GM12878 (cell line): Measurements from ENCODE around the gene CD276. TPM values are rescaled to one million over a fixed set of nuclear protein-coding genes. Genes with fewer than 3 reads are reported as not detected.

ENCODE experiments used
- ATAC-seq: fragments of 200-7000 bp; cut with Tn5 transposase; 3 replicates; pipeline ENCODE4 v1.9.1; 2020; ENCODE audit warnings: mild to moderate bottlenecking, moderate library complexity
- BruUV-seq: library from RNA; stranded (reverse); fragments of 400-500 nt; replicated peaks from 2 replicates; lab custom pipeline; 2021; lab: Mats Ljungman, UMichigan
- CTCF ChIA-PET: fragments of 300-600 bp; sonication (Branson Sonifier 250); formaldehyde crosslinking; extraction: SDS; loops from one replicate; lab custom pipeline; 2021; ENCODE audit warnings: inconsistent platforms; lab: Yijun Ruan, JAX
- POLR2A ChIA-PET: fragments of 350-600 bp; formaldehyde crosslinking; extraction: SDS; loops from one replicate; lab custom pipeline; 2021; ENCODE audit warnings: inconsistent platforms; lab: Charles Lee
- RAD21 ChIA-PET: fragments of 300-600 bp; sonication (Branson Sonifier 250); formaldehyde crosslinking; loops from one replicate; lab custom pipeline; 2023; ENCODE audit warnings: antibody characterized with exemption; ENCODE audit not compliant: unreplicated experiment; lab: Charles Lee
- SMC1A ChIA-PET: fragments of 300-600 bp; sonication (Branson Sonifier 250); formaldehyde crosslinking; loops from one replicate; lab custom pipeline; 2023; ENCODE audit not compliant: unreplicated experiment, uncharacterized antibody; lab: Charles Lee
- DNase-seq: peaks from one replicate; pipeline ENCODE4 v3.0.0-alpha.2; 2011; ENCODE audit warnings: low read depth, low spot score
- FAIRE-seq: peaks from 3 replicates; lab custom pipeline; 2011; peaks lifted over from hg19 to GRCh38; lab: Jason Lieb, UNC
- H2AFZ ChIP-seq: 2 replicates; pipeline ENCODE4 v1.6.0; 2011; ENCODE audit warnings: low read depth, low read length, control low read depth; ENCODE audit not compliant: control insufficient read depth
- H3K27ac ChIP-seq: 2 replicates; pipeline ENCODE4 v1.5.1; 2011; ENCODE audit warnings: control low read depth; ENCODE audit not compliant: control insufficient read depth, insufficient read depth
- H3K27me3 ChIP-seq, 2 experiments: replicated peaks in 1 of 2; 2 replicates each; pipeline versions ENCODE4 v1.6.0 to v1.6.1; 2011; ENCODE audit warnings: low read length in 1 of 2; ENCODE audit not compliant: control insufficient read depth in 2 of 2, insufficient read depth in 2 of 2
- H3K36me3 ChIP-seq, 2 experiments: 2 replicates each; pipeline ENCODE4 v1.5.1; 2011; ENCODE audit warnings: low read length in 1 of 2; ENCODE audit not compliant: control insufficient read depth in 2 of 2, insufficient read depth in 2 of 2
- H3K4me1 ChIP-seq: 2 replicates; pipeline ENCODE4 v1.6.1; 2011; ENCODE audit warnings: mild to moderate bottlenecking, low read length, moderate library complexity, mixed read lengths; ENCODE audit not compliant: control insufficient read depth, insufficient read depth
- H3K4me2 ChIP-seq: 2 replicates; pipeline ENCODE4 v1.6.0; 2011; ENCODE audit warnings: control low read depth; ENCODE audit not compliant: control insufficient read depth, insufficient read depth
- H3K4me3 ChIP-seq: fragments of 200-600 bp; sonication (generic); 2 replicates; pipeline ENCODE4 v1.5.1; 2016
- H3K79me2 ChIP-seq: 2 replicates; pipeline ENCODE4 v1.6.0; 2011; ENCODE audit warnings: low read length; ENCODE audit not compliant: control insufficient read depth, insufficient read depth
- H3K9ac ChIP-seq: 2 replicates; pipeline ENCODE4 v1.8.0; 2011; ENCODE audit warnings: low read length, control low read depth, mixed read lengths; ENCODE audit not compliant: control insufficient read depth, insufficient read depth
- H3K9me3 ChIP-seq: replicated peaks from 3 replicates; pipeline ENCODE4 v1.5.1; 2011; ENCODE audit warnings: mild to moderate bottlenecking, low read length; ENCODE audit not compliant: control insufficient read depth, insufficient read depth
- H4K20me1 ChIP-seq: 2 replicates; pipeline ENCODE4 v1.6.0; 2011; ENCODE audit not compliant: control insufficient read depth, insufficient read depth
- PML ChIP-seq: IDR thresholded peaks from 2 replicates; pipeline ENCODE4 v1.6.1; 2012; ENCODE audit warnings: low read length, inconsistent platforms
- RBBP5 ChIP-seq: fragments of 200-600 bp; sonication (generic); conservative IDR thresholded peaks from 2 replicates; pipeline ENCODE4 v1.6.1; 2016
- SMC3 ChIP-seq: IDR thresholded peaks from 2 replicates; pipeline ENCODE4 v1.6.1; 2011; ENCODE audit warnings: low read length, improper control_type of control experiment, borderline replicate concordance
- USF2 ChIP-seq: IDR thresholded peaks from 2 replicates; pipeline ENCODE4 v1.6.1; 2011; ENCODE audit warnings: low read depth, low read length, improper control_type of control experiment, borderline replicate concordance
- WGBS: methylation state at CpG from one replicate; pipeline ENCODE4 v1.1.6; 2016; ENCODE audit warnings: low lambda C conversion rate; ENCODE audit not compliant: insufficient replicate concordance, insufficient coverage; ENCODE audit errors: missing lambda C conversion rate; 5-methylcytosine and 5-hydroxymethylcytosine counted together
- in situ Hi-C: fragments of 300-500 bp; cut with MboI; formaldehyde crosslinking; loops from 9 replicates; pipeline ENCODE4 v1.14.3; 2018; ENCODE audit warnings: mixed read lengths
- intact Hi-C: fragments of 100-400 bp; cut with micrococcal nuclease; formaldehyde crosslinking; loops from one replicate; pipeline ENCODE4 v1.14.2; 2022; ENCODE audit not compliant: unreplicated experiment
- polyA plus RNA-seq, 11 experiments: library from polyadenylated mRNA; depleted of rRNA in 4 of 11; unstranded in 6 of 11; stranded (reverse) in 5 of 11; fragments of >200 nt; fragmentation: Nextera tagmentation in 4 of 11; fragmentation: Illumina TruSeq in 1 of 11; extraction: Ambion mirVana in 4 of 11; extraction: Trizol in 1 of 11; gene quantifications; 1 replicate in 1 of 11; 2 replicates in 10 of 11; pipeline versions ENCODE4 v1.2.1 to v1.2.3, GENCODE V29; 2011 to 2016; ENCODE audit warnings: inconsistent platforms in 2 of 11, missing spikeins in 2 of 11, low read depth in 1 of 11
- total RNA-seq, 4 experiments: library from RNA; depleted of rRNA in 3 of 4; stranded (reverse); fragments of >200 nt in 3 of 4; fragmentation: Illumina TruSeq in 1 of 4; extraction: Trizol in 1 of 4; gene quantifications; 2 replicates each; pipeline versions ENCODE4 v1.2.1 to v1.2.3, GENCODE V29; 2013 to 2021
- TF ChIP-seq, protein P1 (sequence below): fragments of 450-650 bp; IDR thresholded peaks from 2 replicates; pipeline ENCODE4 v1.6.1; 2016; ENCODE audit warnings: mild to moderate bottlenecking, moderate library complexity, borderline replicate concordance

Gene CD276
- total and polyA plus RNA-seq, 10 of the 15 experiments (the other 5 are each of a cell fraction or from before 2014, with no cell fraction given) = 0.11 to 3.0 (median 1.2) TPM

GRCh38 chr15:73722425-73722824 is 38.2 kb downstream of the CD276 start:
- H3K79me2 ChIP-seq = no peaks in the 10 kb centered on the region
- no peaks in the 10 kb centered on the region for H3K36me3 ChIP-seq
- FAIRE-seq = no peak
- in situ Hi-C loops = no loop called here
- H3K27ac ChIP-seq = no peak overlapping the region
- no peaks in the 10 kb centered on the region for H3K9me3 ChIP-seq
- WGBS = 19% methylated on average over 3 of the region's 3 CpGs
- TF ChIP-seq PML = no peak
- no peak for TF ChIP-seq RBBP5
- TF ChIP-seq, protein P1, sequence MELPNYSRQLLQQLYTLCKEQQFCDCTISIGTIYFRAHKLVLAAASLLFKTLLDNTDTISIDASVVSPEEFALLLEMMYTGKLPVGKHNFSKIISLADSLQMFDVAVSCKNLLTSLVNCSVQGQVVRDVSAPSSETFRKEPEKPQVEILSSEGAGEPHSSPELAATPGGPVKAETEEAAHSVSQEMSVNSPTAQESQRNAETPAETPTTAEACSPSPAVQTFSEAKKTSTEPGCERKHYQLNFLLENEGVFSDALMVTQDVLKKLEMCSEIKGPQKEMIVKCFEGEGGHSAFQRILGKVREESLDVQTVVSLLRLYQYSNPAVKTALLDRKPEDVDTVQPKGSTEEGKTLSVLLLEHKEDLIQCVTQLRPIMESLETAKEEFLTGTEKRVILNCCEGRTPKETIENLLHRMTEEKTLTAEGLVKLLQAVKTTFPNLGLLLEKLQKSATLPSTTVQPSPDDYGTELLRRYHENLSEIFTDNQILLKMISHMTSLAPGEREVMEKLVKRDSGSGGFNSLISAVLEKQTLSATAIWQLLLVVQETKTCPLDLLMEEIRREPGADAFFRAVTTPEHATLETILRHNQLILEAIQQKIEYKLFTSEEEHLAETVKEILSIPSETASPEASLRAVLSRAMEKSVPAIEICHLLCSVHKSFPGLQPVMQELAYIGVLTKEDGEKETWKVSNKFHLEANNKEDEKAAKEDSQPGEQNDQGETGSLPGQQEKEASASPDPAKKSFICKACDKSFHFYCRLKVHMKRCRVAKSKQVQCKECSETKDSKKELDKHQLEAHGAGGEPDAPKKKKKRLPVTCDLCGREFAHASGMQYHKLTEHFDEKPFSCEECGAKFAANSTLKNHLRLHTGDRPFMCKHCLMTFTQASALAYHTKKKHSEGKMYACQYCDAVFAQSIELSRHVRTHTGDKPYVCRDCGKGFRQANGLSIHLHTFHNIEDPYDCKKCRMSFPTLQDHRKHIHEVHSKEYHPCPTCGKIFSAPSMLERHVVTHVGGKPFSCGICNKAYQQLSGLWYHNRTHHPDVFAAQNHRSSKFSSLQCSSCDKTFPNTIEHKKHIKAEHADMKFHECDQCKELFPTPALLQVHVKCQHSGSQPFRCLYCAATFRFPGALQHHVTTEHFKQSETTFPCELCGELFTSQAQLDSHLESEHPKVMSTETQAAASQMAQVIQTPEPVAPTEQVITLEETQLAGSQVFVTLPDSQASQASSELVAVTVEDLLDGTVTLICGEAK = no peak
- no peak for TF ChIP-seq USF2
- TF ChIP-seq SMC3 = no peak
- SMC1A ChIA-PET = no interaction called here
- CTCF ChIA-PET = no interaction called here
- no peaks in the 10 kb centered on the region; the same call in 1 of the 2 replicates for H4K20me1 ChIP-seq
- RAD21 ChIA-PET = no interaction called here
- H3K4me1 ChIP-seq = no peaks in the 10 kb centered on the region
- no peak overlapping the region for H3K4me2 ChIP-seq
- POLR2A ChIA-PET = no interaction called here
- ATAC-seq = no peak
- intact Hi-C loops = no loop called here
- BruUV-seq = no TSS peak
- peaks cover 4 to 7% of the 10 kb centered on the region in 2 experiments for H3K27me3 ChIP-seq
- no peak overlapping the region for H2AFZ ChIP-seq
- no peak for DNase-seq
- H3K4me3 ChIP-seq = no peak overlapping the region
- H3K9ac ChIP-seq = no peak overlapping the region
